GM20000 (cell line): ENCODE data around the gene POR.
"Not testable (repeated sequence)": the region's sequence is repeated elsewhere in the genome, so short reads cannot be mapped to it uniquely, and the experiment has no call there.

Experiments used
- DNase-seq: peaks from one replicate; pipeline ENCODE4 v3.0.0; 2012; ENCODE audit warnings: low spot score
- TF ChIP-seq, protein P1 (sequence below): IDR thresholded peaks from 2 replicates; pipeline ENCODE4 v1.5.1; 2012; ENCODE audit warnings: mild to moderate bottlenecking, control low read depth; ENCODE audit errors: extremely low read depth, missing control alignments

POR gene

DNA sequence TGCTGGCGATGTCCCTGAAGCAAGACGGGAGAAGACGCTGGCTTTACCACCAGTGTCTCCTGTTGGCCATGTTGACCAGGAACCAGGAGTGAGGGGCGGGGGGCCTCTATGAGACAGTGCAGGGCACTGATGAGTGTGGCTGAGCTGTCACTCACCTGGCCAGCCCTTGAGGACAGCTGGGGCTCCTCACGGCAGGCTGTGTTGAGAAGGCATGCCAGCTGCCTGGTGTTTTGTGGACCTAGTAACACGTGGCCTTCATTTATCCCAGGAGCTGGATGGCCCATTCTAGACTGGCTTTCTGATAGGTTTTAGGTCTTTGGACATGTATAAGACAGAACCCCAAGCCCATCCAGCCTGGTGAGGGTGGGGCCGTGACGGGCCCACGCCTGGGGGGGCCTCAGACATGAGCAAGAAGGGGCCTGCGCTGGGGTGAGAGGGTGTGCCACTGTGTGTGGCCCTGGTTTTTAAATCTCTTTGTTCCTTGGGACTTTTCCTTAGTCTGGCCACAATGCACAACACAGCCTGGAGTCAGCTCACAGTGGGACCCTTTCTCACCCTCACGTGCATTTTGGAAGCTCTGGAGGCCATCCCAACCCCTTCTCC lies 25.6 kb upstream of the POR start:
- DNase-seq: no peak
- TF ChIP-seq, protein P1, sequence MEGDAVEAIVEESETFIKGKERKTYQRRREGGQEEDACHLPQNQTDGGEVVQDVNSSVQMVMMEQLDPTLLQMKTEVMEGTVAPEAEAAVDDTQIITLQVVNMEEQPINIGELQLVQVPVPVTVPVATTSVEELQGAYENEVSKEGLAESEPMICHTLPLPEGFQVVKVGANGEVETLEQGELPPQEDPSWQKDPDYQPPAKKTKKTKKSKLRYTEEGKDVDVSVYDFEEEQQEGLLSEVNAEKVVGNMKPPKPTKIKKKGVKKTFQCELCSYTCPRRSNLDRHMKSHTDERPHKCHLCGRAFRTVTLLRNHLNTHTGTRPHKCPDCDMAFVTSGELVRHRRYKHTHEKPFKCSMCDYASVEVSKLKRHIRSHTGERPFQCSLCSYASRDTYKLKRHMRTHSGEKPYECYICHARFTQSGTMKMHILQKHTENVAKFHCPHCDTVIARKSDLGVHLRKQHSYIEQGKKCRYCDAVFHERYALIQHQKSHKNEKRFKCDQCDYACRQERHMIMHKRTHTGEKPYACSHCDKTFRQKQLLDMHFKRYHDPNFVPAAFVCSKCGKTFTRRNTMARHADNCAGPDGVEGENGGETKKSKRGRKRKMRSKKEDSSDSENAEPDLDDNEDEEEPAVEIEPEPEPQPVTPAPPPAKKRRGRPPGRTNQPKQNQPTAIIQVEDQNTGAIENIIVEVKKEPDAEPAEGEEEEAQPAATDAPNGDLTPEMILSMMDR: no peak

DNA sequence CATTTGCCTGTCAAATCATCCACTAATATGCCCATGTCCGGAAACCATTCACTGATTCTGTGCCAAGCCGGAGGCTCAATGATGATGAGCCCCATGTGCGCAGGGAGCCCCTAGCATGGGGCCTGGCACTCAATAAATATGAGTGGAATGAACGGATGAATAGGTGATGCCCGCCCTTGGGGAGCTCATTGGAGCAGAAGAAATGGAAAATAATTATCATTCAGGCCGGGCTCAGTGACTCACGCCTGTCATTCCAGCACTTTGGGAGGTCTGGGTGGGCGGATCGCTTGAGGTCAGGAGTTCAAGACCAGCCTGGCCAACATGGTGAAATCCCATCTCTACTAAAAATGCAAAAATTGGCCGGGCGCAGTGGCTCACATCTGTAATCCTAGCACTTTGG lies 25.1 kb upstream of the POR start:
- TF ChIP-seq, protein P1: no peak
- no peak for DNase-seq

DNA sequence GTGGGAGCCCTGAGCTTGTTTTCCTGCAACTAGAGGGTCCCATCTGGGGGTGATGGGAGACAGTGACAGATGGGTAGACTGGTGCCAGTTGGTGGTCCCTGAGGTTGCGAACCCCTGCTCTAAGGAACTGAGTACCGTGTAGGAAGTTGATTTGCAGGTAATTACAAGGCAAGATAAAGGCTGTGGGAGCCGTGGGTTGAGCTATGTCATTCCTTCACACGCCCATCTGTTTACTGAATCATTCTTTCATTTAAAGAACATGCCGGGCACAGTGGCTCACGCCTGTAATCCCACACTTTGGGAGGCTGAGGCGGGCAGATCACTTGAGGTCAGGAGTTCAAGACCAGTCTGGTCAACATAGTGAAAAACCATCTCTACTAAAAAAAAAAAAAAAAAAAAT lies 23.7 kb upstream of the POR start:
- DNase-seq: not testable (repeated sequence)

DNA sequence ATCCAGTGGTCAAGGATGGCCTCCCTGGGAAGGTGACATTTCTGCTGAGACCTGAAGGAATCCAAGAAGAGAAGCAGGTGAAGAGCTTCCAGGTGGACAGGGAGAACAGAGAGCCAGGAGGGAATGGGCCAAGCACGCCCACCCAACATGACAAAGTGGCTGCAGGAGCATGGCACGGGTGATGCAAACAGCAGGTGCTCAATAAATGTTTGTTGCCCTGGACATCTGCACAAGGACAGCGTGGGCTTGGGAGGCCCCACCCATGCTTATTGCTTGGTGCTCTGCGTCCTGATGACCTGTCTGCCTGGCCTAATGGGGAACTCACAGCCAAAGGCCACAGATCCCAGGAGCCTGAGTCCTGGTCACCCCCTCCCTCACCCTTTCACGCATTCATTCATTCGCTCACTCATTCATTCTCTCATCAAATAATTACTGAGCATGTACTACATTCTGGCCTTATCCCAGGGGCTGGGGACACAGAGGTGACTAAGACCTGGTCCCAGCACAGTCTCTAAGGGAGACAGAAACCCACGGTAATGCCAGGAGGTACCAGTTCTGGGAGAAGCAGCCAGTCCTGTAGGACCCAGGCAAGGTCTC lies 23.0 kb upstream of the POR start:
- TF ChIP-seq, protein P1: no peak

DNA sequence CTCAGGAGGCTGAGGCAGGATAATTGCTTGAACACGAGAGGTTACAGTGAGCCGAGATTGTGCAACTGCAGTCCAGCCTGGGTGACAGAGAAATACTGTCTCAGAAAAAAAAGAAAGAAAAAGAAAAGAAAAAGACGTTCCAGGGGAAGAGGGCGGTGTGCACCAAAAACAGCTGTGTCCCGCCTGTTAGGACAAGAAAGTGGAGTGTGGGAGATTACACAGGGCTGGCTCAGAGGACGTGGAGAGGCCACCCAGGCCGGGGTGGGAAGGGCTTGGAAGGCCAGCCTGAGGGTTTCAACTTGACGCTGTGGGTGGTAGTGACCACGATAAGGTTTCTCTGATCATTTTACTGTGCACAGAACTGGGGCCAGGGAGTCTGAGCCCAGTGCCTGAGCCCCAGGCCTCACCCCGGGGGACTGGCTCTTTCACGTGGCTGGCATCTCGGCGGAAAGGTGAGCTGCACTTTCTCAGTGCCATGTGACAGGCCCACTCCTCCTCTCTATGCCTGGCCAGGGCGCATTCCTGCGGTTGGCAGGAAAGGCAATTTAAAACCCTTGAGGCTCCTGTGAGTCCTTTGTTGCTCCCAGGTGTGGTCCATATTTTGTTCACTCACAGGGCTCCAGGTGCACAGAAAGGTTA lies 22.2 kb upstream of the POR start:
- no peak for DNase-seq
- TF ChIP-seq, protein P1: no peak

More for the DNA sequence above, 23.0 kb upstream of the POR start:
- DNase-seq: no peak

DNA sequence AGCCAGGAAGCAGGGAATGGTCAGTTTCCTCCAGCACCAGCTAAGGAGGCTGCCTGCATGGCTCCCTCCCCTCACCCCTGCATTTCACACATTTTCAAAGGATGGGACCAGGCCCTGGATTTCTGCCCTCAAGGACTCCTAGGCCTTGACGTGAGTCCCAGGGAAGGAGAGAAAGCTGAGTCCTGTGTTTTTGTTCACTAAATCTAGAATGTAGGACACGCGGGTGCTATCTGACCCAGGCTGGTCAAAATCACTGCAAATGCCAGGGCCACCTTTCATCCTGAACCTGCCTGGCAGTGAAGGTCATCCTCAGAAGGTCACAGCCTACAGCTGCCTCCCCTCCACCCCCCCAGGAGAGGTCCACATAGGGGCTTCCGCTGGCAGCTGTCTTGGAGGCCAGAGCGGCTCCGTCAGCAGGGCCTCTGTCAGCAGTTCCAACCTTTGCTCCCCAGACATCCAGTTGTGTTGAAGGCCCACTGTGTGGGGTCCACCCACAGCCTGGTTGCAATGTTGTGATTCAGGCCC lies 18.1 kb upstream of the POR start:
- TF ChIP-seq, protein P1: no peak

DNA sequence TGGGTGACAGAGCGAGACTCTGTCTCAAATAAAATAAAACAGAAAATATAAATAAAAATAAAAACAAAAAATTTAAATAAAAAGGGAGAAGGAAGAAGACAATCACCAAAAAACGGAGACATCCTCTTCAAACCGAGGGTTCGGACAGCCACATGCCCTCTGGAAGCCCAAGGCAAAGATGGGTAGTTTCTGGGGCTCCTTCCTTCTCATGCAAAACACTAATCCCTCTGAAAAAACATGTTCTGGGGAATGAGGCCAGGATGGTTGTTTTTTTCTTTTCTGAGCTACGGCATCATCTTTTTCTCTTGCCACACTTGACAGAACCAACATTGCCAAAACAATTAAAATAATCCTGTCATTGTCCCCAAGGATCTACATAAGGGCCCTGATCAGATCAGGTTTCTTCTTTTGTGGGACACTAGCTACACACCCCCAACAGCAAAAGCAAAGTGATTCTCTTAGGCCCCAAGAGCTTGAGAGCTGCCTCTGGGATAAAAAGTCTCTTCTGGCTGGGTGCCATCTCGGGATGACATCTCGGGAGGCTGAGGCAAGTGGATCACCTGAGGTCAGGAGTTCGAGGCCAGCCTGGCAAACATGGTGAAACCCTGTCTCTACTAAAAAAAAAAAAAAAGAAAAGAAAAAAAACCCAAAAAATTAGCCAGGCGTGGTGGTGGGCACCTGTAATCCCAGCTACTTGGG lies 14.2 kb upstream of the POR start:
- no peak for DNase-seq
- TF ChIP-seq, protein P1: no peak

More for the DNA sequence above, 18.1 kb upstream of the POR start:
- no peak for DNase-seq
